Uterus (tissue), 2 donors: Measurements from ENCODE around the gene NPHP4.

Experiments
- POLR2A ChIP-seq, 2 donors: fragments of 450-650 bp; IDR thresholded peaks; one replicate each; pipeline ENCODE4 v1.6.1; 2016; ENCODE audit warnings: antibody characterized with exemption in 2 of 2, mild to moderate bottlenecking in 1 of 2, moderate library complexity in 1 of 2
- TF ChIP-seq, protein P1 (sequence below), 4 experiments: fragments of 200-600 bp in 2 of 4; fragments of 450-650 bp in 2 of 4; sonication (generic) in 2 of 4; IDR thresholded peaks; one replicate each; pipeline ENCODE4 v1.5.1; 2016 to 2019; ENCODE audit warnings: antibody characterized with exemption in 4 of 4, mild to moderate bottlenecking in 2 of 4, moderate library complexity in 1 of 4

DNA sequence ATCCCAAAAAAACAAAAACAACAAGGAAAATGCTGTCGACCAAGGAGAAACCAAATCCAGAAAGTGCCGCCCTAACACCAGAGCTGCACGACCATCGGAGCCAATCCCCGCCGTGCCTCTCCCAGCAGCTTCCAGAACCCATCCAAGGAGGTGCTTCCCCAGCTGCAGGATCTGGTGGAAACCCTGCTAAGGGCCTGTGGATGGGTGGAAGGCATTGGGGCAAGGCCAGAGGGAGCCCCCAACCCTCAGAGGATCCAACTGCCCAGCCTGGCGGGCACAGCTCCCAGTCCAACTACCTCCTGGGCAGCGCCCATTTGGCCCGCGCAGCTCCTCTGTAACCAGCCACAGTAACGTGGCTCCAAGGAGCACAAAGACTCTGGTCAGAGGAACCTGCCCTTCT is 81.6 kb downstream of the NPHP4 start:
- TF ChIP-seq, protein P1, sequence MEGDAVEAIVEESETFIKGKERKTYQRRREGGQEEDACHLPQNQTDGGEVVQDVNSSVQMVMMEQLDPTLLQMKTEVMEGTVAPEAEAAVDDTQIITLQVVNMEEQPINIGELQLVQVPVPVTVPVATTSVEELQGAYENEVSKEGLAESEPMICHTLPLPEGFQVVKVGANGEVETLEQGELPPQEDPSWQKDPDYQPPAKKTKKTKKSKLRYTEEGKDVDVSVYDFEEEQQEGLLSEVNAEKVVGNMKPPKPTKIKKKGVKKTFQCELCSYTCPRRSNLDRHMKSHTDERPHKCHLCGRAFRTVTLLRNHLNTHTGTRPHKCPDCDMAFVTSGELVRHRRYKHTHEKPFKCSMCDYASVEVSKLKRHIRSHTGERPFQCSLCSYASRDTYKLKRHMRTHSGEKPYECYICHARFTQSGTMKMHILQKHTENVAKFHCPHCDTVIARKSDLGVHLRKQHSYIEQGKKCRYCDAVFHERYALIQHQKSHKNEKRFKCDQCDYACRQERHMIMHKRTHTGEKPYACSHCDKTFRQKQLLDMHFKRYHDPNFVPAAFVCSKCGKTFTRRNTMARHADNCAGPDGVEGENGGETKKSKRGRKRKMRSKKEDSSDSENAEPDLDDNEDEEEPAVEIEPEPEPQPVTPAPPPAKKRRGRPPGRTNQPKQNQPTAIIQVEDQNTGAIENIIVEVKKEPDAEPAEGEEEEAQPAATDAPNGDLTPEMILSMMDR (IDR thresholded peaks at IDR 0.05), result no peak
- TF ChIP-seq POLR2A (IDR thresholded peaks at IDR 0.05), result no peak
